ENCODE measurements around the gene SSC5D.

DNA sequence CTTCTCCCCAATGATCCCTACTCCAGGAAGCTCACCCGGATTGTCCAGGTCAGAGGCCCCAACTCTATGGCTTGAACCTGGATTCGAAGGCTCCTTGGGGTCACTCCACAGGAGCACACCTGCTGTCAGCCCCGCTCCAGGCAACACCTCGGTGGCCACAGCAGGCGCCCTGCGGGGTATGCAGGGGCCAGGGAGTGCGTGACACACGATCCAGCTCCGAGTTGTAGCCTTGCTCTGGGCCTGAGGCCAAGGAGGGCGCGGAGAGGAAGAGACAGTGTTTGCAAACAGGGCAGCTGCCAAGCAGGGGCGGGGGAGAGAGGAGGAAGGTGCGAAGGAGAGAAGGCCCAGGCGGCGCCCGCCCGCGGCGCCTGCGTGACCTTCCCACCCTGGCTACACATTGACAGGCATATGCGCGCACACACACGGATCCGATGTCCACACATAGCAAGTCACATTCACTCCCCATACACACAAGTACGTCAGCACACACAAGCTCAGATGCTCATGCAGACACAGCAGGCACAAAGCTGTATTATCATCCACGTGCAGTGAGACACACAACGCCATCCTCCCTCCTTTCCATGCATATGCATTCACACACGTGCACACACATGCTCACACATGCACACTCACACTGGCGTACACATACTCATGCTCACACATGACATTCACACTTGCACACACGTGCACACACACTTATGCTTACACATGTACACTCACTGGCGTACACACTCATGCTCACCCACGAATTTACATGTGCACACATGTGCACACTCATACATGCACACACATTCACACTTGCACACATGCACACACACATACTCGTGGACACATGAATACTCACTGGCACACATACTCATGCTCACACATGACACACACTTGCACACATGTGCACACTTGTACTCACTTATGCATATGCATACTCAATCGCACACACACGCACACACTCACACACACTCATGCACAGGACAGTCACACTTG is 38.3 kb downstream of the SSC5D start:
- TF ChIP-seq, protein P1, sequence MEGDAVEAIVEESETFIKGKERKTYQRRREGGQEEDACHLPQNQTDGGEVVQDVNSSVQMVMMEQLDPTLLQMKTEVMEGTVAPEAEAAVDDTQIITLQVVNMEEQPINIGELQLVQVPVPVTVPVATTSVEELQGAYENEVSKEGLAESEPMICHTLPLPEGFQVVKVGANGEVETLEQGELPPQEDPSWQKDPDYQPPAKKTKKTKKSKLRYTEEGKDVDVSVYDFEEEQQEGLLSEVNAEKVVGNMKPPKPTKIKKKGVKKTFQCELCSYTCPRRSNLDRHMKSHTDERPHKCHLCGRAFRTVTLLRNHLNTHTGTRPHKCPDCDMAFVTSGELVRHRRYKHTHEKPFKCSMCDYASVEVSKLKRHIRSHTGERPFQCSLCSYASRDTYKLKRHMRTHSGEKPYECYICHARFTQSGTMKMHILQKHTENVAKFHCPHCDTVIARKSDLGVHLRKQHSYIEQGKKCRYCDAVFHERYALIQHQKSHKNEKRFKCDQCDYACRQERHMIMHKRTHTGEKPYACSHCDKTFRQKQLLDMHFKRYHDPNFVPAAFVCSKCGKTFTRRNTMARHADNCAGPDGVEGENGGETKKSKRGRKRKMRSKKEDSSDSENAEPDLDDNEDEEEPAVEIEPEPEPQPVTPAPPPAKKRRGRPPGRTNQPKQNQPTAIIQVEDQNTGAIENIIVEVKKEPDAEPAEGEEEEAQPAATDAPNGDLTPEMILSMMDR (IDR thresholded peaks at IDR 0.05; ENCODE audit: insufficient read depth, low read depth, low read length), result no peak
- no peak for TF ChIP-seq EZH2 (IDR thresholded peaks at IDR 0.05; ENCODE audit: insufficient read depth, low read length)
